ENCODE results near the gene TBC1D21.

TBC1D21 gene

DNA sequence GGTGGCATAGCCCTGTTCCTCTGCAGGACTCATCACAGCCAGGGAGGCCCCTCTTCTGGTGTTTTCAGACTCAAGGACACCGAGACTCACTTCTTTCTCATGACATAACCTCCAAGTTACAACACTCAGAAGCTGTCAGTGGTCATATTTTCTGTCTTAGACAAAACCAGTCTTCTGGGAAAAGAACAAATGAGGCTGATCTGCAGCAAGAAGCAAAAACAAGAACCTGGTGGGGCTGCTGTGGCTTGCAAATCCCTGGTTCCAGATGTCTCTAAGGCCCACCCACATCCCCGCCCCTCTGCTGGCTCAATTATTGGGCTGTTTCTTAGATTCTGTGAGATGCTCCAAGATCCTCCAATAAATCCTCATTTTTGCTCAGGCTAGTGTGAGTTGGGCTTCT is 36.3 kb downstream of the TBC1D21 start:
- Histone ChIP-seq H3K4me1 (ENCODE audit: control insufficient read depth, insufficient read depth, low read length) (no peaks in the 10 kb centered on the region), H3K36me3 (ENCODE audit: control insufficient read depth, insufficient read depth, low read length) (no peaks in the 10 kb centered on the region), H3K4me3 (ENCODE audit: low read length) (no peak overlapping the region), H3K27ac (ENCODE audit: low read length) (no peak overlapping the region), H3K27me3 (ENCODE audit: control insufficient read depth, insufficient read depth, low read length) (no peaks in the 10 kb centered on the region), H3K9me3 (ENCODE audit: control insufficient read depth, insufficient read depth, low read length) (no peaks in the 10 kb centered on the region)
- WGBS (ENCODE audit: insufficient coverage, insufficient read length) = no CpG with 5 or more reads among the region's 2 CpGs
- DNase-seq (ENCODE audit: low read depth, low spot score) = no peak

DNA sequence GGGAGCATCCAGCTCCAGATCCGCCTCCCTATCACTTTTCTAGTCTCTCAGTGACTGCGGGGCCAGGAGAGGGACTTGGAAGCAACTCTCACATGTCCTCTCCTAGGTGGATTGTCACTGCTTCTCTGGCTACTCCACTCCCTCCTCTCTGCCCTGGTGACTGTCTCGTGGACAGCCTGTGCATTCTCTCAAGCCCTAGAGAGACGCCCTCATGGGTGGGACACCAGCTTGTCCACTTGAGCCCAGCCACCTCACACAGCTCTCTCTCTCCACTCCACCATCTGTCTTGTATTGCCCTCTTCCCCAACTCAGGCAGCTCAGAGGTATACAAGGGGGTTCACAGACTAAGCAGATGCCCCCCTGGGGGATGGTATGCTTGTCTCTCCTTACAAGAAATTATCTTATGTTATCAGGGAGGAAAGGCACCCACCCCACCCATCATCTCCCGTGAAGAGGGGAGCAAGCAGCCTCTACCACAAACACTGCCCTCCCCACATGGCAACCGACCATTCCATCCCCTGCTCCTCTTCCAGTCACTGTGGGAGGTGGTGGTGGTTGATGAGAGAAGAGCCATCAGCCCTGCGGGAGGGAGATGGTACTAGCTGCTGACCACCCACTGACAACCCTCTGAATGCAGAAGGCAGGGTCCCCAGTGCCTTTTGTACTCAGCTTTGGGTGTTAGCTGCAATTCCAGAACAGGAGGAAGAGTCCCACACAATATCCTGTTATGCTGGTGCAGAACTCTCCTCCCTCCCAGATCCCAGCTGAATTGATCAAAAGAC is 37.3 kb downstream of the TBC1D21 start:
- Histone ChIP-seq H3K4me3 (ENCODE audit: low read length) (no peak overlapping the region), H3K36me3 (ENCODE audit: control insufficient read depth, insufficient read depth, low read length) (no peaks in the 10 kb centered on the region), H3K27ac (ENCODE audit: low read length) (no peak overlapping the region), H3K27me3 (ENCODE audit: control insufficient read depth, insufficient read depth, low read length) (no peaks in the 10 kb centered on the region), H3K9me3 (ENCODE audit: control insufficient read depth, insufficient read depth, low read length) (no peaks in the 10 kb centered on the region), H3K4me1 (ENCODE audit: control insufficient read depth, insufficient read depth, low read length) (no peaks in the 10 kb centered on the region)
- no CpG with 5 or more reads among the region's 7 CpGs for WGBS (ENCODE audit: insufficient coverage, insufficient read length)
- DNase-seq (ENCODE audit: low read depth, low spot score) = no peak

DNA sequence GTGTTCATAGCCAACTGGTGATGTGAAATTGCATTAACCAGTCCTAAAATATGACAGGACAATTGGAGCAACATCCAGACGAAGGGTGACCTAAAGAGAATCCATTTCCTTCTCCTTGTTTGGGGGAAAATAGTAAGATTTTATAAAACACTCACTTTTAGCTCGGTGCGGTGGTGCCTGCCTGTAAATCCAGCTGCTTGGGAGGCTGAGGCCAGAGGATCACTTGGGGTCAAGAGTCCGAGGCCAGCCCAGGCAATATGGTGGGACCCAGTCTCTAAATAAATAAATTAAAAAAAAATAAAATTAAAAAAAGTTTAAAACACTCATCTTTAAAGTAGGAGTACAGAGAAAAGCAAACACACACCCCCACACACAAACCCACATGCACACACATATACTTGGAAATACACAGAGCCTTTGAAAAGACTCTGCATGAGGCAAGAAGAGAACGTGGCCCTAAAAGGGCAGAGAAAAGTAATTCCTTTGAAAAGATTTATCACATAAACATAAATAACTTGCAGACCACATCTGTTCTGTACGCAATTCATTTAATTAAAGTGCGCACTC is 38.7 kb downstream of the TBC1D21 start:
- no peaks in the 10 kb centered on the region for H3K9me3 ChIP-seq (ENCODE audit: control insufficient read depth, insufficient read depth, low read length)
- H3K4me1 ChIP-seq (ENCODE audit: control insufficient read depth, insufficient read depth, low read length) = no peaks in the 10 kb centered on the region
- no peak overlapping the region for H3K27ac ChIP-seq (ENCODE audit: low read length)
- H3K36me3 ChIP-seq (ENCODE audit: control insufficient read depth, insufficient read depth, low read length) = no peaks in the 10 kb centered on the region
- H3K4me3 ChIP-seq (ENCODE audit: low read length) = no peak overlapping the region
- DNase-seq (ENCODE audit: low read depth, low spot score) = no peak
- no CpG with 5 or more reads among the region's 7 CpGs for WGBS (ENCODE audit: insufficient coverage, insufficient read length)
- H3K27me3 ChIP-seq (ENCODE audit: control insufficient read depth, insufficient read depth, low read length) = no peaks in the 10 kb centered on the region

DNA sequence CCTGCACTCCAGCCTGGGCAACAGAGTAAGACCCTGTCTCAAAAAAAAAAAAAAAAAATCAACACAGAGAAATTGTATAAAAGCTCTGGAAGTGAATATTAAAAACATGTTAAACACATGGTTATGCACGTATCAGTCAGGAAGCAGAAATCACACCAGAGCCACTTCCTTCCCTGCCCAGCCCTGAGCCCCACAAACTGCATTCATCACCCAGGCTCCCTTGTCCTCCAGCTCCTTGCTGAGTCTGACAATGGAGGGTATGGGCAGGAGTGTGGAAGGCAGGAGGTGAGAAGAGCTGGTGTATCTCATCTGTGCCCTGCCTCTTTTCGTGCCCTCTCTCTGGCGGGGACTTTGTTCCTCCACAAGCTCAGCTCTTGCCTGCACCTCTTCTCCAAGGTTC is 40.8 kb downstream of the TBC1D21 start:
- H3K9me3 ChIP-seq (ENCODE audit: control insufficient read depth, insufficient read depth, low read length) = no peaks in the 10 kb centered on the region
- H3K4me3 ChIP-seq (ENCODE audit: low read length) = no peak overlapping the region
- no peak overlapping the region for H3K27ac ChIP-seq (ENCODE audit: low read length)
- H3K4me1 ChIP-seq (ENCODE audit: control insufficient read depth, insufficient read depth, low read length) = no peaks in the 10 kb centered on the region
- DNase-seq (ENCODE audit: low read depth, low spot score) = no peak
- no CpG with 5 or more reads among the region's 3 CpGs for WGBS (ENCODE audit: insufficient coverage, insufficient read length)
- no peaks in the 10 kb centered on the region for H3K36me3 ChIP-seq (ENCODE audit: control insufficient read depth, insufficient read depth, low read length)
- H3K27me3 ChIP-seq (ENCODE audit: control insufficient read depth, insufficient read depth, low read length) = no peaks in the 10 kb centered on the region

DNA sequence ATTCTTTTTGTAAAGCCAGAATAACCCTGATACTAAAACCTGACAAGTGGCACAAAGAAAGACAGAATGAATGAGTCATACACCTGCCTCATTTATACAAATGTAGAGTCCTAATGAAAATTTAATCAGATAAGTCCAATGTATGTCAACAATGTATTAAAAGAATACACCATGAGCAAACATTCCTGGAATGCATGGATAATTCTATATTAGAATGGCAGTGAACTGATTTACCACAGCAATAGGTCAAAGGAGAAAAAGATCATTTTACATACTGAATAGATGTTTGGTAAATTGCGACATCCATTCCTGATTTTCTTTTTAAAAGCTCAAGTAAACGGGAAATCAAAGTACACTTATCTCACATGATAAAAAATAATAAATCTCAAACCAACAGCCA is 41.7 kb downstream of the TBC1D21 start:
- Histone ChIP-seq H3K9me3 (ENCODE audit: control insufficient read depth, insufficient read depth, low read length) (no peaks in the 10 kb centered on the region), H3K27ac (ENCODE audit: low read length) (no peak overlapping the region), H3K36me3 (ENCODE audit: control insufficient read depth, insufficient read depth, low read length) (no peaks in the 10 kb centered on the region), H3K4me3 (ENCODE audit: low read length) (no peak overlapping the region), H3K27me3 (ENCODE audit: control insufficient read depth, insufficient read depth, low read length) (no peaks in the 10 kb centered on the region), H3K4me1 (ENCODE audit: control insufficient read depth, insufficient read depth, low read length) (no peaks in the 10 kb centered on the region)
- no CpG with 5 or more reads among the region's 2 CpGs for WGBS (ENCODE audit: insufficient coverage, insufficient read length)
- no peak for DNase-seq (ENCODE audit: low read depth, low spot score)

DNA sequence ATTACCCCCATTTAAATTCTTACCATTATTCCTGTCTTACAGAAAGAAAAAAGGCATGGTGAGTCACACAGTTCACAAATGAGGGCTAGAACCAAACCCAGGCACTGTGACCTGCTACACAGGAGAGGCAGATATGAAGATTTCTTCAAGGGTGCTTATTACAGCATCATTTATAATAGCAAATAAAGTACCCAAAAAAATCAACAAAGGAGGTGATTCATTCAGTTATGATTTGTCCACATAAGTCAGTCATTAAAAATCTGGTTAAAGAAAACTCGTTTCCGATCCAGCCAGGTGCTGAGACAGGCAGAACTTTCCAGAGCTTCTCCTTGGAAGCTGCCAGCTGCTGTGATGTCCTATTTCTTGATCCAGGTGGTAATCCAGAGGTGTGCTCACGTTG is 45.4 kb downstream of the TBC1D21 start:
- H3K36me3 ChIP-seq (ENCODE audit: control insufficient read depth, insufficient read depth, low read length) = no peaks in the 10 kb centered on the region
- no peaks in the 10 kb centered on the region for H3K9me3 ChIP-seq (ENCODE audit: control insufficient read depth, insufficient read depth, low read length)
- no peak overlapping the region for H3K4me3 ChIP-seq (ENCODE audit: low read length)
- H3K27me3 ChIP-seq (ENCODE audit: control insufficient read depth, insufficient read depth, low read length) = no peaks in the 10 kb centered on the region
- H3K4me1 ChIP-seq (ENCODE audit: control insufficient read depth, insufficient read depth, low read length) = peaks cover 14% of the 10 kb centered on the region
- DNase-seq (ENCODE audit: low read depth, low spot score) = no peak
- WGBS (ENCODE audit: insufficient coverage, insufficient read length) = no CpG with 5 or more reads among the region's 3 CpGs
- H3K27ac ChIP-seq (ENCODE audit: low read length) = no peak overlapping the region

DNA sequence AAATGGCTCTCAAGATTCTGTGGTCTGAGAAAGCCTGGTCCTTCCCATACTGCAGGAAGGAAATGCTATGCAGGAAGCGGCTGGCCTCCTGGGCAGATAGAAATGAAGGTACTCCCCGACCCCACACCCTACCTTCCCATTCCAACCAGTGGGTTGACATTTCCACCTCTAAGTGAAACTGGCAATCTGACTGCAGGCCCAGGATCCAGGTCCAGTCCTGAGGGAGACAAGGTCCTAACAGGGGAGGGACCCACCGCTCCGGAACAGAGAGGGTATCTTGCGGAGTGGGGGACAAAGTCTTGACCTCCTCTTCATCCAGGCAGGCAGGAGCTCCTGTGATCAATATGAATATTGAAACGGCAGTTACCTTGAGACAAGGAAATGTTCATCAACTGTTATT is 46.3 kb downstream of the TBC1D21 start:
- no peak for DNase-seq (ENCODE audit: low read depth, low spot score)
- Histone ChIP-seq H3K27me3 (ENCODE audit: control insufficient read depth, insufficient read depth, low read length) (no peaks in the 10 kb centered on the region), H3K9me3 (ENCODE audit: control insufficient read depth, insufficient read depth, low read length) (no peaks in the 10 kb centered on the region), H3K4me3 (ENCODE audit: low read length) (no peak overlapping the region), H3K36me3 (ENCODE audit: control insufficient read depth, insufficient read depth, low read length) (no peaks in the 10 kb centered on the region), H3K27ac (ENCODE audit: low read length) (no peak overlapping the region), H3K4me1 (ENCODE audit: control insufficient read depth, insufficient read depth, low read length) (peaks cover 19% of the 10 kb centered on the region)
- WGBS (ENCODE audit: insufficient coverage, insufficient read length) = no CpG with 5 or more reads among the region's 6 CpGs

DNA sequence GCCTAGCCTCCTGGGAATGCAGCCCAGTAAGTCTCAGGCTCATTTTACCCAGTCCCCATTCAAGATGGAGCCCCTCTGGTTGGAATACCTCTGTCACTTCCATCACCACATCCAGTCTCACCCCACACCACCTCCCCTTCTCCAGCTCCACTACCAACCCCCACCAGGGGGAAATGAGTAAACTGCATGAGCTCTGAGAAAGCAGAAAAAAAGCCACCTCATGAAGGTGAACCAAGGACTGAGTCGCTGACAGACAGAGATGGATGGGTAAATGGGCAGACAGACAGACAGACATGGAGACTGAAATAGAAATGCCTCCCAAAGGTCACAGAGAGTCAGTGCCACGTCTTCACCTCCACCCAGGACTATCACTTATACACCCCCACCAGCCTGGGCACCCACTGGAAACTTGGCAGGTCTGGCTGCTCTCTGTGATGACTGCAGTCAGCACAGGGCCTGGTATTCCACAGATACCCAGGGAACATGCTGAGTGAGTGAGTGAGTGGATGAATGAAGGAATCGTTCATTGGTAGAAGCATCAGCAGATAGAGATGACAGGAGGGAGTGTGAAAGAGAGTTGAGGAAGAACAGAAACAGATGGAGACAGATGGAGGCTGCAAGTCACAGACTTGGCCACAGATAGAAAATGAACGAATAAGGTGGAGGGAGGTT is 48.0 kb downstream of the TBC1D21 start:
- Histone ChIP-seq H3K27ac (ENCODE audit: low read length) (no peak overlapping the region), H3K27me3 (ENCODE audit: control insufficient read depth, insufficient read depth, low read length) (no peaks in the 10 kb centered on the region), H3K9me3 (ENCODE audit: control insufficient read depth, insufficient read depth, low read length) (no peaks in the 10 kb centered on the region), H3K4me1 (ENCODE audit: control insufficient read depth, insufficient read depth, low read length) (peaks cover 22% of the 10 kb centered on the region), H3K4me3 (ENCODE audit: low read length) (no peak overlapping the region; the same call in 1 of the 2 replicates), H3K36me3 (ENCODE audit: control insufficient read depth, insufficient read depth, low read length) (no peaks in the 10 kb centered on the region)
- no CpG with 5 or more reads among the region's 4 CpGs for WGBS (ENCODE audit: insufficient coverage, insufficient read length)
- no peak for DNase-seq (ENCODE audit: low read depth, low spot score)

DNA sequence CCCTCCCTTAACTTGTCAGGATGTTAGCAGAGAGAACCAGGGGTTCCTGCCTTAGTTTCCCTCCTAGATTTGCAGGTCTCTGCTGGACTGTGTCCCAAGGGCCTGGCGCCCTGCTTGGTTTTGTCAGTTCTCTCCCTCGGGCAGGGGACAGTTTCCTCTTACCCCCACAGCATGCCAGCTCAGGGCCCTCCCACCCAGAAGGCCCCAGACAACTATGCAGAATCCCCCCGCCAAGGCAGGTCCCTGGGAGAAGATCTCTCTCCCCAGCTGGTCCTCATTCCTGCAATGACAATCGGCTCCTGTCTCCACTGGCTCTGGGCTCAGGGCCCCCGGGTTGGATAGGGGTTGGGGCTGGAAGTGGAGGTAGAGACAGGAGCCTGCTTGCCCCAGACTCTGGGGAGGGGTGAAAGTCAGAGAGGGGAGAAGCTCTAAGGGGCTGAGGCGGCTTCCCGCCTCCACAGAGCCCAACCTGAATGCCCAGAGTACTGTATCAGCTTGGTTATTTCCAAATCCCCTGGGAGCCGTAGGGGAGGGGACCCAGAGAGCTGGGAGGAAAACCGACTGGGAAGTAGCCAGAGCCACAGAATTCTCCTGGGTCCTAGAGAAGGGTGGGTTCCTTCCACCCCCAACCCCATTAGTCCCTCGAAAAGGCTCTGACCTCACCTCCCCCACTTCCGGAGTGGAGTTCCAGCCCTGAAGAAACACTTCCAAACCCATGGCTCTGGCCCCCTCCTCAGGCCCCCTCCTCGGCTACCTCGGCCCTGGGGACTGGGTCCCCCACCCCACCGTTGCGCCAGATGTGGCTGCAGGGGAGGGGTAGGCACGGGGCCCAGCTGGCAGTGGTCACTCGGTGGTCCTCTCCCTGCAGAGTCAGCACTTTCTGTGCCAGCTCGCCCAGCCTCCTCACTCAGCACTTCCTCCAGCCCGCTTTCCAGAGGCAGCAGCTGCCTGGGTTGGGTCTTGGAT is 49.1 kb downstream of the TBC1D21 start:
- WGBS (ENCODE audit: insufficient coverage, insufficient read length) = no CpG with 5 or more reads among the region's 19 CpGs
- Histone ChIP-seq H3K36me3 (ENCODE audit: control insufficient read depth, insufficient read depth, low read length) (no peaks in the 10 kb centered on the region; the same call in 1 of the 2 replicates), H3K9me3 (ENCODE audit: control insufficient read depth, insufficient read depth, low read length) (no peaks in the 10 kb centered on the region), H3K27ac (ENCODE audit: low read length) (no peak overlapping the region), H3K4me3 (ENCODE audit: low read length) (no peak overlapping the region), H3K27me3 (ENCODE audit: control insufficient read depth, insufficient read depth, low read length) (no peaks in the 10 kb centered on the region), H3K4me1 (ENCODE audit: control insufficient read depth, insufficient read depth, low read length) (peaks cover 22% of the 10 kb centered on the region)
- DNase-seq (ENCODE audit: low read depth, low spot score) = no peak

DNA sequence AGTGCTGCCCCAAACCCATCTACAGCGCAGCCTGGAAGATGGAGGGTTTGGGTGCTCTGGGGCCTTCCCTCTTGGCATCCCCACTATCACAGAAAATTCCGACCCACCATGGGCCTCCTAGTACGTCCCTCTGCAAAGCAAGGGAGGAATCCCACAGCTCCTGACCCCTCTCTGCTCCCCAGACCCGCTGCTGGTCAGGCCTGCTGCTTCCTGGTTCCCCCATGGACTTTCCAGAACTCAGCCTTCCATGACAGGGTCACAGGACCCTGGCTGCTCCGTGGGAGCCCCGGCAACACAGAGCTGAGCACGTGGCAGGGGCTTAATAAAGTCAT is 49.8 kb downstream of the TBC1D21 start:
- DNase-seq (ENCODE audit: low read depth, low spot score) = no peak
- no peaks in the 10 kb centered on the region; the same call in 1 of the 2 replicates for H3K36me3 ChIP-seq (ENCODE audit: control insufficient read depth, insufficient read depth, low read length)
- H3K27me3 ChIP-seq (ENCODE audit: control insufficient read depth, insufficient read depth, low read length) = no peaks in the 10 kb centered on the region
- H3K4me1 ChIP-seq (ENCODE audit: control insufficient read depth, insufficient read depth, low read length) = peaks cover 24% of the 10 kb centered on the region
- no peak overlapping the region for H3K4me3 ChIP-seq (ENCODE audit: low read length)
- H3K9me3 ChIP-seq (ENCODE audit: control insufficient read depth, insufficient read depth, low read length) = no peaks in the 10 kb centered on the region
- WGBS (ENCODE audit: insufficient coverage, insufficient read length) = no CpG with 5 or more reads among the region's 7 CpGs
- no peak overlapping the region for H3K27ac ChIP-seq (ENCODE audit: low read length)

All from iPS DF 6.9 (cell line).